CD14-positive monocyte (primary cell): ENCODE data around the gene PLCB1. TPM values are rescaled to one million over a fixed set of nuclear protein-coding genes. Genes with fewer than 3 reads are reported as not detected.

Source experiments
- DNase-seq, 3 donors: peaks; one replicate each; pipeline ENCODE4 v3.0.0-alpha.2; 2011 to 2022
- H2AFZ ChIP-seq: 2 replicates; pipeline ENCODE4 v1.6.0; 2012; ENCODE audit warnings: mild to moderate bottlenecking, low read depth, low read length, inconsistent platforms; ENCODE audit not compliant: insufficient read depth, poor library complexity, severe bottlenecking
- H3K27ac ChIP-seq, 2 donors: 1 replicate in 1 of 2; 2 replicates in 1 of 2; pipeline ENCODE4 v1.5.1; 2012 to 2013; ENCODE audit warnings: low read length in 2 of 2, control low read depth in 1 of 2, inconsistent platforms in 1 of 2, low read depth in 1 of 2, mild to moderate bottlenecking in 1 of 2
- H3K27me3 ChIP-seq, 2 donors: one replicate each; pipeline versions ENCODE4 v1.6.0 to v1.6.1; 2011 to 2013; ENCODE audit warnings: low read length in 2 of 2; ENCODE audit not compliant: control insufficient read depth in 2 of 2, insufficient read depth in 2 of 2
- H3K36me3 ChIP-seq, 2 donors: replicated peaks in 1 of 2; 1 replicate in 1 of 2; 2 replicates in 1 of 2; pipeline versions ENCODE4 v1.5.1 to v1.6.1; 2012 to 2013; ENCODE audit warnings: low read length in 2 of 2, control low read depth in 1 of 2, inconsistent platforms in 1 of 2, mild to moderate bottlenecking in 1 of 2; ENCODE audit not compliant: insufficient read depth in 2 of 2, control insufficient read depth in 1 of 2
- H3K4me1 ChIP-seq, 2 donors: 1 replicate in 1 of 2; 2 replicates in 1 of 2; pipeline versions ENCODE4 v1.5.1 to v1.6.1; 2012 to 2013; ENCODE audit warnings: low read length in 2 of 2, control low read depth in 1 of 2, inconsistent platforms in 1 of 2, mild to moderate bottlenecking in 1 of 2, moderate library complexity in 1 of 2; ENCODE audit not compliant: insufficient read depth in 2 of 2, control insufficient read depth in 1 of 2
- H3K4me2 ChIP-seq: replicated peaks from 2 replicates; pipeline ENCODE3; 2012; ENCODE audit warnings: low read length, moderate library complexity, mild to moderate bottlenecking; ENCODE audit not compliant: poor library complexity, severe bottlenecking; ENCODE audit errors: extremely low read depth
- H3K4me3 ChIP-seq, 3 experiments: fragments of 200-600 bp in 1 of 3; sonication (generic) in 1 of 3; replicated peaks in 1 of 3; 1 replicate in 2 of 3; 2 replicates in 1 of 3; pipeline ENCODE4 v1.5.1; 2011 to 2013; ENCODE audit warnings: low read length in 3 of 3, mild to moderate bottlenecking in 3 of 3, control low read depth in 2 of 3, low read depth in 2 of 3, inconsistent platforms in 1 of 3, moderate library complexity in 1 of 3
- H3K79me2 ChIP-seq: 2 replicates; pipeline ENCODE4 v1.6.0; 2012; ENCODE audit warnings: mild to moderate bottlenecking, control low read depth, inconsistent platforms, low read length, moderate library complexity; ENCODE audit not compliant: insufficient read depth
- H3K9ac ChIP-seq: 2 replicates; pipeline ENCODE4 v1.6.0; 2017; ENCODE audit warnings: low read length, mild to moderate bottlenecking; ENCODE audit not compliant: insufficient read depth, poor library complexity, severe bottlenecking
- H3K9me3 ChIP-seq, 2 donors: replicated peaks in 1 of 2; 1 replicate in 1 of 2; 2 replicates in 1 of 2; pipeline versions ENCODE4 v1.5.1 to v1.6.1; 2012 to 2013; ENCODE audit warnings: low read length in 2 of 2, control low read depth in 1 of 2; ENCODE audit not compliant: control insufficient read depth in 1 of 2, insufficient read depth in 1 of 2
- H4K20me1 ChIP-seq: 2 replicates; pipeline ENCODE4 v1.6.0; 2012; ENCODE audit warnings: mild to moderate bottlenecking, low read length, control low read depth, moderate library complexity; ENCODE audit not compliant: insufficient read depth
- H3K27ac Mint-ChIP-seq, 7 donors: one replicate each; pipeline ENCODE4 v1.8.0; 2020; ENCODE audit warnings: mild to moderate bottlenecking in 7 of 7, mixed read lengths in 7 of 7, moderate library complexity in 6 of 7, inconsistent platforms in 2 of 7
- H3K27me3 Mint-ChIP-seq, 3 donors: one replicate each; pipeline ENCODE4 v1.8.0; 2021 to 2022; ENCODE audit warnings: low read depth in 3 of 3, mild to moderate bottlenecking in 3 of 3, mixed read lengths in 3 of 3, moderate library complexity in 3 of 3, inconsistent platforms in 1 of 3
- H3K36me3 Mint-ChIP-seq, 2 donors: one replicate each; pipeline ENCODE4 v1.8.0; 2020; ENCODE audit warnings: mixed read lengths in 2 of 2, inconsistent platforms in 1 of 2, mild to moderate bottlenecking in 1 of 2
- H3K4me1 Mint-ChIP-seq: one replicate; pipeline ENCODE4 v1.8.0; 2020; ENCODE audit warnings: mild to moderate bottlenecking, mixed read lengths
- H3K4me3 Mint-ChIP-seq, 2 donors: one replicate each; pipeline ENCODE4 v1.8.0; 2020; ENCODE audit warnings: mild to moderate bottlenecking in 2 of 2, mixed read lengths in 2 of 2, moderate library complexity in 1 of 2
- H3K9me3 Mint-ChIP-seq, 7 donors: one replicate each; pipeline ENCODE4 v1.8.0; 2020 to 2022; ENCODE audit warnings: mixed read lengths in 7 of 7, mild to moderate bottlenecking in 6 of 7, moderate library complexity in 6 of 7, inconsistent platforms in 2 of 7
- WGBS: methylation state at CpG from one replicate; pipeline ENCODE4 v1.1.5; 2013; ENCODE audit warnings: missing lambda C conversion rate; ENCODE audit not compliant: insufficient coverage; 5-methylcytosine and 5-hydroxymethylcytosine counted together
- intact Hi-C, 2 donors: fragments of 100-400 bp; cut with micrococcal nuclease; formaldehyde crosslinking; loops; one replicate each; pipeline versions ENCODE4 v1.15.0 to v1.15.1; 2023
- polyA plus RNA-seq, 3 donors: library from polyadenylated mRNA; depleted of rRNA in 1 of 3; unstranded in 2 of 3; stranded (reverse) in 1 of 3; fragments of 300-500 nt in 2 of 3; fragments of >200 nt in 1 of 3; fragmentation: Illumina TruSeq in 2 of 3; gene quantifications; 1 replicate in 2 of 3; 2 replicates in 1 of 3; pipeline ENCODE4 v1.2.3, GENCODE V29; 2012 to 2021
- TF ChIP-seq, protein P1 (sequence below): fragments of 200-600 bp; IDR thresholded peaks from one replicate; pipeline ENCODE4 v1.8.0; 2022; ENCODE audit warnings: antibody characterized with exemption, mild to moderate bottlenecking

PLCB1 gene
- polyA plus RNA-seq, 3 donors, result 8.6 to 16.4 (median 13.2) TPM

DNA sequence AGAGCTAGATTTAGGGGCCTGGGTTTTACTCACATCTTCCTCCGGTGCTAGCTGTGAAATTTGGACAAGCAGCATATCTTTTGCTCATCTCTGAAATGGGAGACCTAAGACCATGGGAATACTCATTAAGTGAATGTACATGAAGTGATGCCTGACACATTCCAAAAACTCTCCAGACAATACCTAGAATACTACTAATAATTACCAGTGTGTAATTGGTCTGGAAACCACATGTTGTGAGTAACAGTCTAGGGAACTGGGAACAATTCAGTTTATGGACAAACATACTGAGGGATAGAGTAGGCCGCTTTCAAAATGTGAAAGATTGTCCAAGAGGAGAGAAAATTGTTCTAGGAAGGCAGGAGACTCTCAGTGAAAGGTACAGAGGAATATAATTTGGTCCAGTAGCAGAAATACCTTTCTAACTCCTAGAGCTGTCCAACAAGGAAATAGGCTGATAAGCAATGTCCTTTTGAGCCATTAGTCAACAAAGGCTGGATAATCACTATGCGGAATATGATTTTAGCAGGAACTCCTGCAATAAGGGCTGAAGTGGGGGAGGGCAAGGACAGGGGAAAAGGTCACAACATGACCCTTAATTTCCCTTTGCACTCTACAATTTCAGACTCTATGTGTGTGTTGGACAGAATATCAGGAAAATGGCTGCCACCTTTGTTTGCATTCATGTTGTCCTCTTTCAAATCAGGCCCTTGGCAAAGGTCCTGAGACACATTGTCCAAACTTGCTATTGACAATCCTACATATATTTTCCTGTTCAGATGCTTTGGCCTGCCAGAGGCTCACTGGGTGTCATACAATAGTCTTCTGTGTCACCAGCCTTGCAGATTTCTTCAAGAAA, 315.4 kb downstream of the PLCB1 start:
- intact Hi-C loops, result no loop called here
- Mint-ChIP-seq H3K4me3 (no peak overlapping the region), H3K27ac (no peak overlapping the region), H3K36me3 (peaks cover 2 to 3% of the 10 kb centered on the region in 2 donors), H3K4me1 (peaks cover 8% of the 10 kb centered on the region), H3K27me3 (peaks cover 0 to 1% (median 0%) of the 10 kb centered on the region in 3 donors), H3K9me3 (peaks cover 0 to 5% (median 0%) of the 10 kb centered on the region in 7 donors)
- H3K4me1 ChIP-seq, result no peaks in the 10 kb centered on the region
- no peaks in the 10 kb centered on the region for H4K20me1 ChIP-seq
- no peak overlapping the region for H2AFZ ChIP-seq
- no peak for DNase-seq
- H3K36me3 ChIP-seq, result no peaks in the 10 kb centered on the region
- H3K79me2 ChIP-seq, result no peaks in the 10 kb centered on the region
- no peak overlapping the region for H3K9ac ChIP-seq
- no peaks in the 10 kb centered on the region for H3K9me3 ChIP-seq
- H3K4me3 ChIP-seq, result no peak overlapping the region
- no peaks in the 10 kb centered on the region for H3K27me3 ChIP-seq
- WGBS, result 90% methylated on average over 2 of the region's 3 CpGs
- TF ChIP-seq, protein P1, sequence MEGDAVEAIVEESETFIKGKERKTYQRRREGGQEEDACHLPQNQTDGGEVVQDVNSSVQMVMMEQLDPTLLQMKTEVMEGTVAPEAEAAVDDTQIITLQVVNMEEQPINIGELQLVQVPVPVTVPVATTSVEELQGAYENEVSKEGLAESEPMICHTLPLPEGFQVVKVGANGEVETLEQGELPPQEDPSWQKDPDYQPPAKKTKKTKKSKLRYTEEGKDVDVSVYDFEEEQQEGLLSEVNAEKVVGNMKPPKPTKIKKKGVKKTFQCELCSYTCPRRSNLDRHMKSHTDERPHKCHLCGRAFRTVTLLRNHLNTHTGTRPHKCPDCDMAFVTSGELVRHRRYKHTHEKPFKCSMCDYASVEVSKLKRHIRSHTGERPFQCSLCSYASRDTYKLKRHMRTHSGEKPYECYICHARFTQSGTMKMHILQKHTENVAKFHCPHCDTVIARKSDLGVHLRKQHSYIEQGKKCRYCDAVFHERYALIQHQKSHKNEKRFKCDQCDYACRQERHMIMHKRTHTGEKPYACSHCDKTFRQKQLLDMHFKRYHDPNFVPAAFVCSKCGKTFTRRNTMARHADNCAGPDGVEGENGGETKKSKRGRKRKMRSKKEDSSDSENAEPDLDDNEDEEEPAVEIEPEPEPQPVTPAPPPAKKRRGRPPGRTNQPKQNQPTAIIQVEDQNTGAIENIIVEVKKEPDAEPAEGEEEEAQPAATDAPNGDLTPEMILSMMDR, result no peak
- H3K27ac ChIP-seq, result no peak overlapping the region
- H3K4me2 ChIP-seq, result no peak overlapping the region

DNA sequence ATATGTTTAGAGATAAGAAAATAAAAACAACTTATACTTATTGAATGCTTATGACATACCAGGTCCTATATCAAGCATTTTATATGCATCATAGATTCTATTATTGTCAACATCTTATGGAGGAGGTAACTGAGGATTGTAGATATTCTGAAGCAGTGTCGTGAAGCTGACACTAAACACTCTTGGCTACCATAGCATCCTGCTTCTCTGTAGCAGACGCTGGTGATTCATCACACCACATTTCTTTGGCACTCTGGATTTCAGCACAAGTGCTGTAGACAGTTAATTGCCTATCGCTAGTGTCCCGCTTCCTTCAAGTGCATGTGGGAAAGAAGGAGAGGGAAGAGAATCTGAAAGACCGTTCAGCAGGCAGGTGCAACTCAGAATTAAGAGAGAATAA, 317.1 kb downstream of the PLCB1 start:
- TF ChIP-seq, protein P1, result no peak

More for the DNA sequence above, 317.1 kb downstream of the PLCB1 start:
- WGBS, result no CpG with 5 or more reads among the region's 5 CpGs
- Histone ChIP-seq H3K4me3 (no peak overlapping the region), H3K9me3 (no peaks in the 10 kb centered on the region), H4K20me1 (no peaks in the 10 kb centered on the region), H3K9ac (no peak overlapping the region), H3K4me1 (peaks cover 4 to 5% of the 10 kb centered on the region in 2 donors), H3K79me2 (no peaks in the 10 kb centered on the region), H2AFZ (no peak overlapping the region), H3K27me3 (no peaks in the 10 kb centered on the region), H3K4me2 (no peak overlapping the region), H3K27ac (no peak overlapping the region), H3K36me3 (no peaks in the 10 kb centered on the region)
- Mint-ChIP-seq H3K27ac (peak overlapping the region in 1 of 7 donors; percentile 61), H3K27me3 (peaks cover 0 to 1% (median 0%) of the 10 kb centered on the region in 3 donors), H3K4me1 (peaks cover 10% of the 10 kb centered on the region), H3K36me3 (peaks cover 3 to 8% of the 10 kb centered on the region in 2 donors), H3K4me3 (no peak overlapping the region), H3K9me3 (peaks cover 0 to 5% (median 0%) of the 10 kb centered on the region in 7 donors)
- no peak for DNase-seq
- intact Hi-C loops, result no loop called here
